GM12878 (cell line): ENCODE results near the gene GRIK4. TPM values are rescaled to one million over a fixed set of nuclear protein-coding genes. Genes with fewer than 3 reads are reported as not detected.

Source experiments
- ATAC-seq: fragments of 200-7000 bp; cut with Tn5 transposase; 3 replicates; pipeline ENCODE4 v1.9.1; 2020; ENCODE audit warnings: mild to moderate bottlenecking, moderate library complexity
- BruUV-seq: library from RNA; stranded (reverse); fragments of 400-500 nt; replicated peaks from 2 replicates; lab custom pipeline; 2021; lab: Mats Ljungman, UMichigan
- CTCF ChIA-PET: fragments of 300-600 bp; sonication (Branson Sonifier 250); formaldehyde crosslinking; extraction: SDS; loops from one replicate; lab custom pipeline; 2021; ENCODE audit warnings: inconsistent platforms; lab: Yijun Ruan, JAX
- POLR2A ChIA-PET: fragments of 350-600 bp; formaldehyde crosslinking; extraction: SDS; loops from one replicate; lab custom pipeline; 2021; ENCODE audit warnings: inconsistent platforms; lab: Charles Lee
- RAD21 ChIA-PET: fragments of 300-600 bp; sonication (Branson Sonifier 250); formaldehyde crosslinking; loops from one replicate; lab custom pipeline; 2023; ENCODE audit warnings: antibody characterized with exemption; ENCODE audit not compliant: unreplicated experiment; lab: Charles Lee
- SMC1A ChIA-PET: fragments of 300-600 bp; sonication (Branson Sonifier 250); formaldehyde crosslinking; loops from one replicate; lab custom pipeline; 2023; ENCODE audit not compliant: unreplicated experiment, uncharacterized antibody; lab: Charles Lee
- DNase-seq: peaks from one replicate; pipeline ENCODE4 v3.0.0-alpha.2; 2011; ENCODE audit warnings: low read depth, low spot score
- FAIRE-seq: peaks from 3 replicates; lab custom pipeline; 2011; peaks lifted over from hg19 to GRCh38; lab: Jason Lieb, UNC
- H2AFZ ChIP-seq: 2 replicates; pipeline ENCODE4 v1.6.0; 2011; ENCODE audit warnings: low read depth, low read length, control low read depth; ENCODE audit not compliant: control insufficient read depth
- H3K27ac ChIP-seq: 2 replicates; pipeline ENCODE4 v1.5.1; 2011; ENCODE audit warnings: control low read depth; ENCODE audit not compliant: control insufficient read depth, insufficient read depth
- H3K27me3 ChIP-seq, 2 experiments: replicated peaks in 1 of 2; 2 replicates each; pipeline versions ENCODE4 v1.6.0 to v1.6.1; 2011; ENCODE audit warnings: low read length in 1 of 2; ENCODE audit not compliant: control insufficient read depth in 2 of 2, insufficient read depth in 2 of 2
- H3K36me3 ChIP-seq, 2 experiments: 2 replicates each; pipeline ENCODE4 v1.5.1; 2011; ENCODE audit warnings: low read length in 1 of 2; ENCODE audit not compliant: control insufficient read depth in 2 of 2, insufficient read depth in 2 of 2
- H3K4me1 ChIP-seq: 2 replicates; pipeline ENCODE4 v1.6.1; 2011; ENCODE audit warnings: mild to moderate bottlenecking, low read length, moderate library complexity, mixed read lengths; ENCODE audit not compliant: control insufficient read depth, insufficient read depth
- H3K4me2 ChIP-seq: 2 replicates; pipeline ENCODE4 v1.6.0; 2011; ENCODE audit warnings: control low read depth; ENCODE audit not compliant: control insufficient read depth, insufficient read depth
- H3K4me3 ChIP-seq: fragments of 200-600 bp; sonication (generic); 2 replicates; pipeline ENCODE4 v1.5.1; 2016
- H3K79me2 ChIP-seq: 2 replicates; pipeline ENCODE4 v1.6.0; 2011; ENCODE audit warnings: low read length; ENCODE audit not compliant: control insufficient read depth, insufficient read depth
- H3K9ac ChIP-seq: 2 replicates; pipeline ENCODE4 v1.8.0; 2011; ENCODE audit warnings: low read length, control low read depth, mixed read lengths; ENCODE audit not compliant: control insufficient read depth, insufficient read depth
- H3K9me3 ChIP-seq: replicated peaks from 3 replicates; pipeline ENCODE4 v1.5.1; 2011; ENCODE audit warnings: mild to moderate bottlenecking, low read length; ENCODE audit not compliant: control insufficient read depth, insufficient read depth
- H4K20me1 ChIP-seq: 2 replicates; pipeline ENCODE4 v1.6.0; 2011; ENCODE audit not compliant: control insufficient read depth, insufficient read depth
- ATF7 ChIP-seq: fragments of 450-650 bp; IDR thresholded peaks from 2 replicates; pipeline ENCODE4 v1.6.1; 2016; ENCODE audit warnings: low read depth, mild to moderate bottlenecking
- BRCA1 ChIP-seq: IDR thresholded peaks from 2 replicates; pipeline ENCODE4 v1.6.1; 2011; ENCODE audit warnings: low read depth, low read length, improper control_type of control experiment
- CEBPB ChIP-seq, 2 experiments: fragments of 150-350 bp in 1 of 2; IDR thresholded peaks; 2 replicates each; pipeline ENCODE4 v1.6.1; 2012 to 2014; ENCODE audit warnings: low read depth in 2 of 2, low read length in 2 of 2, borderline replicate concordance in 1 of 2, inconsistent platforms in 1 of 2
- CREB1 ChIP-seq: IDR thresholded peaks from 2 replicates; pipeline ENCODE4 v1.6.1; 2012; ENCODE audit warnings: low read depth, mild to moderate bottlenecking, inconsistent platforms
- FOS ChIP-seq: IDR thresholded peaks from 3 replicates; pipeline ENCODE4 v1.6.1; 2011; ENCODE audit warnings: borderline replicate concordance; ENCODE audit not compliant: insufficient read length; ENCODE audit errors: extremely low read depth
- HDAC2 ChIP-seq: fragments of 200-600 bp; sonication (generic); IDR thresholded peaks from 2 replicates; pipeline ENCODE4 v1.6.1; 2017
- MEF2B ChIP-seq: fragments of 450-650 bp; IDR thresholded peaks from 2 replicates; pipeline ENCODE4 v1.6.1; 2018; ENCODE audit warnings: mild to moderate bottlenecking, moderate library complexity; ENCODE audit not compliant: partially characterized antibody, poor library complexity, severe bottlenecking
- MTA3 ChIP-seq: IDR thresholded peaks from 2 replicates; pipeline ENCODE4 v1.6.1; 2012; ENCODE audit warnings: low read length, inconsistent platforms, borderline replicate concordance
- MYB ChIP-seq: fragments of 150-350 bp; IDR thresholded peaks from 2 replicates; pipeline ENCODE4 v1.6.1; 2014; ENCODE audit warnings: mild to moderate bottlenecking, low read depth, low read length, borderline replicate concordance
- NFXL1 ChIP-seq: fragments of 450-650 bp; IDR thresholded peaks from 2 replicates; pipeline ENCODE4 v1.6.1; 2017; ENCODE audit warnings: antibody characterized with exemption, mild to moderate bottlenecking, borderline replicate concordance
- RB1 ChIP-seq: fragments of 450-650 bp; formaldehyde crosslinking; IDR thresholded peaks from 2 replicates; pipeline ENCODE4 v1.6.1; 2017; ENCODE audit warnings: mild to moderate bottlenecking, borderline replicate concordance
- SMAD5 ChIP-seq: IDR thresholded peaks from 2 replicates; pipeline ENCODE4 v1.6.1; 2016; ENCODE audit warnings: antibody characterized with exemption, low read depth
- SREBF2 ChIP-seq: IDR thresholded peaks from 2 replicates; pipeline ENCODE4 v1.6.1; 2012; ENCODE audit warnings: mild to moderate bottlenecking, low read length
- STAT3 ChIP-seq: IDR thresholded peaks from 2 replicates; pipeline ENCODE4 v1.6.1; 2011; ENCODE audit warnings: low read depth, low read length, improper control_type of control experiment
- SUZ12 ChIP-seq: fragments of 200-600 bp; sonication (generic); IDR thresholded peaks from one replicate; pipeline ENCODE4 v1.6.1; 2018; ENCODE audit warnings: antibody characterized with exemption, mild to moderate bottlenecking; ENCODE audit not compliant: unreplicated experiment
- YBX1 ChIP-seq: fragments of 450-650 bp; IDR thresholded peaks from 2 replicates; pipeline ENCODE4 v1.6.1; 2016; ENCODE audit warnings: antibody characterized with exemption
- ZBTB33 ChIP-seq: fragments of 450-650 bp; IDR thresholded peaks from 2 replicates; pipeline ENCODE4 v1.6.1; 2017; ENCODE audit warnings: mild to moderate bottlenecking
- whole genome bisulfite sequencing: methylation state at CpG from one replicate; pipeline ENCODE4 v1.1.6; 2016; ENCODE audit warnings: low lambda C conversion rate; ENCODE audit not compliant: insufficient replicate concordance, insufficient coverage; ENCODE audit errors: missing lambda C conversion rate; 5-methylcytosine and 5-hydroxymethylcytosine counted together
- in situ Hi-C: fragments of 300-500 bp; cut with MboI; formaldehyde crosslinking; loops from 9 replicates; pipeline ENCODE4 v1.14.3; 2018; ENCODE audit warnings: mixed read lengths
- intact Hi-C: fragments of 100-400 bp; cut with micrococcal nuclease; formaldehyde crosslinking; loops from one replicate; pipeline ENCODE4 v1.14.2; 2022; ENCODE audit not compliant: unreplicated experiment
- polyA plus RNA-seq, 11 experiments: library from polyadenylated mRNA; depleted of rRNA in 4 of 11; unstranded in 6 of 11; stranded (reverse) in 5 of 11; fragments of >200 nt; fragmentation: Nextera tagmentation in 4 of 11; fragmentation: Illumina TruSeq in 1 of 11; extraction: Ambion mirVana in 4 of 11; extraction: Trizol in 1 of 11; gene quantifications; 1 replicate in 1 of 11; 2 replicates in 10 of 11; pipeline versions ENCODE4 v1.2.1 to v1.2.3, GENCODE V29; 2011 to 2016; ENCODE audit warnings: inconsistent platforms in 2 of 11, missing spikeins in 2 of 11, low read depth in 1 of 11
- total RNA-seq, 4 experiments: library from RNA; depleted of rRNA in 3 of 4; stranded (reverse); fragments of >200 nt in 3 of 4; fragmentation: Illumina TruSeq in 1 of 4; extraction: Trizol in 1 of 4; gene quantifications; 2 replicates each; pipeline versions ENCODE4 v1.2.1 to v1.2.3, GENCODE V29; 2013 to 2021
- TF ChIP-seq, protein P1 (sequence below): IDR thresholded peaks from 2 replicates; pipeline ENCODE4 v1.6.1; 2012; ENCODE audit warnings: improper control_type of control experiment, low read depth, low read length; ENCODE audit not compliant: insufficient replicate concordance

GRIK4 gene
- total and polyA plus RNA-seq, 10 of the 15 experiments (the other 5 are each of a cell fraction or from before 2014, with no cell fraction given): 0.33 to 3.6 (median 0.72) TPM

DNA sequence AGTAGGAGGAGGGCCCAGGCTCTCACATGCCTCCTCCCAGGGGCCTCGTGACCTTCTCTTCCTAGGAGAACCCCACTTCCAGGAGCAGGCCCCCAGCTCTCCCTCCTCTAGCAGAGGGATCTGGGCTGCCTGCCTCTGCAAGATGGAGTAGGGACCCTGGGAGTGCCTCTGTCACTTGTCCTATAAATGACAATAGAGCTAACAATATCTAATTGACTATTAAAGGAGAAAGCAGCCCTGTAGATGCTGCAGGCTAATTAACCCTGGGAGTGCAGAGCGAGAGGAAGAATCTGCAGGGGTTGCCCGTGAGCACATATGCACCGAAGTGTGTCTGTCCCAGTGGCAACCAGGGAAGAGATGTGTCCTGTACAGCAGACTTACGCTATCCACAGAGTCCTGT, 184.4 kb downstream of the GRIK4 start:
- H3K4me3 ChIP-seq: no peak overlapping the region
- WGBS: 67% methylated on average over 5 of the region's 5 CpGs
- intact Hi-C loops (no loop called here), in situ Hi-C loops (no loop called here)
- FAIRE-seq: no peak
- no peak for DNase-seq
- CTCF ChIA-PET: interaction anchor here (0.6 to 5.9 kb wide), 14 partner anchors 9 to 194 kb away, joined by 3 to 32 read pairs (median 5); no protein-coding TSS in a partner anchor
- no peaks in the 10 kb centered on the region; a peak in 1 of 4 replicates for H3K36me3 ChIP-seq
- H3K9ac ChIP-seq: no peak overlapping the region
- BruUV-seq: no TSS peak
- no peaks in the 10 kb centered on the region for H4K20me1 ChIP-seq
- H3K27ac ChIP-seq: no peak overlapping the region
- no peak for ATAC-seq
- POLR2A ChIA-PET: interaction anchor here (0.6 kb wide), 1 partner anchor 297 kb away, joined by 5 read pairs; no protein-coding TSS in a partner anchor
- no peaks in the 10 kb centered on the region for H3K27me3 ChIP-seq
- H3K4me1 ChIP-seq: no peaks in the 10 kb centered on the region; the same call in 1 of the 2 replicates
- no peaks in the 10 kb centered on the region for H3K9me3 ChIP-seq
- no peak overlapping the region for H3K4me2 ChIP-seq
- no peak overlapping the region for H2AFZ ChIP-seq
- RAD21 ChIA-PET: interaction anchor here (1.3 to 2.1 kb wide), 2 partner anchors 20 to 111 kb away, joined by 3 to 7 read pairs; no protein-coding TSS in a partner anchor
- SMC1A ChIA-PET: interaction anchor here (2.3 kb wide), 1 partner anchor 11 kb away, joined by 12 read pairs; no protein-coding TSS in a partner anchor
- no peaks in the 10 kb centered on the region for H3K79me2 ChIP-seq
- no peak for TF ChIP-seq MEF2B
- TF ChIP-seq ATF7: no peak
- TF ChIP-seq HDAC2: no peak
- TF ChIP-seq NFXL1: no peak
- no peak for TF ChIP-seq FOS
- TF ChIP-seq MTA3: no peak
- TF ChIP-seq RB1: no peak
- no peak for TF ChIP-seq SREBF2
- no peak for TF ChIP-seq SMAD5
- TF ChIP-seq MYB: no peak
- no peak for TF ChIP-seq CEBPB (IDR thresholded peaks at IDR 0.05; ENCODE audit: borderline replicate concordance in 1 of 2, low read depth in 2 of 2, low read length in 2 of 2)
- no peak for TF ChIP-seq BRCA1
- no peak for TF ChIP-seq ZBTB33
- TF ChIP-seq CREB1: no peak
- TF ChIP-seq, protein P1, sequence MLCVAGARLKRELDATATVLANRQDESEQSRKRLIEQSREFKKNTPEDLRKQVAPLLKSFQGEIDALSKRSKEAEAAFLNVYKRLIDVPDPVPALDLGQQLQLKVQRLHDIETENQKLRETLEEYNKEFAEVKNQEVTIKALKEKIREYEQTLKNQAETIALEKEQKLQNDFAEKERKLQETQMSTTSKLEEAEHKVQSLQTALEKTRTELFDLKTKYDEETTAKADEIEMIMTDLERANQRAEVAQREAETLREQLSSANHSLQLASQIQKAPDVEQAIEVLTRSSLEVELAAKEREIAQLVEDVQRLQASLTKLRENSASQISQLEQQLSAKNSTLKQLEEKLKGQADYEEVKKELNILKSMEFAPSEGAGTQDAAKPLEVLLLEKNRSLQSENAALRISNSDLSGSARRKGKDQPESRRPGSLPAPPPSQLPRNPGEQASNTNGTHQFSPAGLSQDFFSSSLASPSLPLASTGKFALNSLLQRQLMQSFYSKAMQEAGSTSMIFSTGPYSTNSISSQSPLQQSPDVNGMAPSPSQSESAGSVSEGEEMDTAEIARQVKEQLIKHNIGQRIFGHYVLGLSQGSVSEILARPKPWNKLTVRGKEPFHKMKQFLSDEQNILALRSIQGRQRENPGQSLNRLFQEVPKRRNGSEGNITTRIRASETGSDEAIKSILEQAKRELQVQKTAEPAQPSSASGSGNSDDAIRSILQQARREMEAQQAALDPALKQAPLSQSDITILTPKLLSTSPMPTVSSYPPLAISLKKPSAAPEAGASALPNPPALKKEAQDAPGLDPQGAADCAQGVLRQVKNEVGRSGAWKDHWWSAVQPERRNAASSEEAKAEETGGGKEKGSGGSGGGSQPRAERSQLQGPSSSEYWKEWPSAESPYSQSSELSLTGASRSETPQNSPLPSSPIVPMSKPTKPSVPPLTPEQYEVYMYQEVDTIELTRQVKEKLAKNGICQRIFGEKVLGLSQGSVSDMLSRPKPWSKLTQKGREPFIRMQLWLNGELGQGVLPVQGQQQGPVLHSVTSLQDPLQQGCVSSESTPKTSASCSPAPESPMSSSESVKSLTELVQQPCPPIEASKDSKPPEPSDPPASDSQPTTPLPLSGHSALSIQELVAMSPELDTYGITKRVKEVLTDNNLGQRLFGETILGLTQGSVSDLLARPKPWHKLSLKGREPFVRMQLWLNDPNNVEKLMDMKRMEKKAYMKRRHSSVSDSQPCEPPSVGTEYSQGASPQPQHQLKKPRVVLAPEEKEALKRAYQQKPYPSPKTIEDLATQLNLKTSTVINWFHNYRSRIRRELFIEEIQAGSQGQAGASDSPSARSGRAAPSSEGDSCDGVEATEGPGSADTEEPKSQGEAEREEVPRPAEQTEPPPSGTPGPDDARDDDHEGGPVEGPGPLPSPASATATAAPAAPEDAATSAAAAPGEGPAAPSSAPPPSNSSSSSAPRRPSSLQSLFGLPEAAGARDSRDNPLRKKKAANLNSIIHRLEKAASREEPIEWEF: no peak
- no peak for TF ChIP-seq SUZ12
- no peak for TF ChIP-seq YBX1
- TF ChIP-seq STAT3: no peak
